Stomach (tissue), 4 donors: ENCODE measurements around the gene CHD9NB.

ENCODE experiments used
- EP300 ChIP-seq: sonication (generic); formaldehyde crosslinking; IDR thresholded peaks from one replicate; pipeline ENCODE4 v1.6.1; 2017; ENCODE audit warnings: antibody characterized with exemption
- POLR2A ChIP-seq, 4 donors: fragments of 450-650 bp; IDR thresholded peaks; one replicate each; pipeline ENCODE4 v1.6.1; 2016; ENCODE audit warnings: antibody characterized with exemption in 4 of 4, control low read depth in 2 of 4, mild to moderate bottlenecking in 1 of 4, moderate library complexity in 1 of 4
- POLR2AphosphoS5 ChIP-seq, 3 donors: sonication (generic); formaldehyde crosslinking; IDR thresholded peaks; one replicate each; pipeline ENCODE4 v1.6.1; 2016; ENCODE audit warnings: antibody characterized with exemption in 3 of 3
- TF ChIP-seq, protein P1 (sequence below), 7 experiments: fragments of 450-650 bp in 4 of 7; fragments of 200-600 bp in 3 of 7; sonication (generic) in 3 of 7; IDR thresholded peaks; one replicate each; pipeline ENCODE4 v1.5.1; 2016 to 2019; ENCODE audit warnings: antibody characterized with exemption in 7 of 7, control low read depth in 2 of 7, mild to moderate bottlenecking in 1 of 7

DNA sequence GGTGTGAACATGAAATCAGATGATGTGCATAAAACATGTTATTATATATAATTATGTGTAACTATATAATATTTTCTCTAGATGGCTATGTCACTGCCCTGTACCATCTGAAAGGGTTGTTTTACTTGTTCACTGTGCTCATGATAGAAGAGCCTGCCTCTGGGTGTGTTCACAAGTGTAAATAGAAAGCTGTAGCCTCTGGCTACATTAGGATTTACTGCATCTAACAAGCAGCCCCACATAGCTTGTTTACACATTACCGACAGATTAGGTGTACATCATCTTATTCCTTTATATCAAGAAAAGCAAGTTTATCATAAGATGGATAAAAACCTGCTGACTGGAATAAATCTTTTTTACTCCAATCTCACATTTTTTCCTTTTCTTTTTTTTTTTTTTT is 48.2 kb upstream of the CHD9NB start:
- TF ChIP-seq, protein P1, sequence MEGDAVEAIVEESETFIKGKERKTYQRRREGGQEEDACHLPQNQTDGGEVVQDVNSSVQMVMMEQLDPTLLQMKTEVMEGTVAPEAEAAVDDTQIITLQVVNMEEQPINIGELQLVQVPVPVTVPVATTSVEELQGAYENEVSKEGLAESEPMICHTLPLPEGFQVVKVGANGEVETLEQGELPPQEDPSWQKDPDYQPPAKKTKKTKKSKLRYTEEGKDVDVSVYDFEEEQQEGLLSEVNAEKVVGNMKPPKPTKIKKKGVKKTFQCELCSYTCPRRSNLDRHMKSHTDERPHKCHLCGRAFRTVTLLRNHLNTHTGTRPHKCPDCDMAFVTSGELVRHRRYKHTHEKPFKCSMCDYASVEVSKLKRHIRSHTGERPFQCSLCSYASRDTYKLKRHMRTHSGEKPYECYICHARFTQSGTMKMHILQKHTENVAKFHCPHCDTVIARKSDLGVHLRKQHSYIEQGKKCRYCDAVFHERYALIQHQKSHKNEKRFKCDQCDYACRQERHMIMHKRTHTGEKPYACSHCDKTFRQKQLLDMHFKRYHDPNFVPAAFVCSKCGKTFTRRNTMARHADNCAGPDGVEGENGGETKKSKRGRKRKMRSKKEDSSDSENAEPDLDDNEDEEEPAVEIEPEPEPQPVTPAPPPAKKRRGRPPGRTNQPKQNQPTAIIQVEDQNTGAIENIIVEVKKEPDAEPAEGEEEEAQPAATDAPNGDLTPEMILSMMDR (IDR thresholded peaks at IDR 0.05): no peak
- TF ChIP-seq EP300 (no peak), POLR2AphosphoS5 (IDR thresholded peaks at IDR 0.05) (no peak), POLR2A (IDR thresholded peaks at IDR 0.05) (no peak)
